Ascending aorta (tissue), 2 donors: Measurements from ENCODE around the gene EVC2. TPM values are rescaled to one million over a fixed set of nuclear protein-coding genes. Genes with fewer than 3 reads are reported as not detected.

Experiments
- DNase-seq, 2 donors: peaks; one replicate each; pipeline ENCODE4 v3.0.0-alpha.2; 2019; ENCODE audit warnings: low spot score in 2 of 2
- H3K27ac ChIP-seq, 2 donors: fragments of 200-600 bp; sonication (generic); one replicate each; pipeline ENCODE4 v1.5.1; 2016 to 2017; ENCODE audit warnings: mild to moderate bottlenecking in 1 of 2
- H3K27me3 ChIP-seq: fragments of 200-600 bp; sonication (generic); one replicate; pipeline ENCODE4 v1.5.1; 2017
- H3K36me3 ChIP-seq, 2 donors: fragments of 200-600 bp; sonication (generic); one replicate each; pipeline ENCODE4 v1.5.1; 2016
- H3K4me1 ChIP-seq, 2 donors: fragments of 200-600 bp; sonication (generic); one replicate each; pipeline ENCODE4 v1.5.1; 2016 to 2017; ENCODE audit warnings: mild to moderate bottlenecking in 1 of 2
- H3K4me3 ChIP-seq, 2 donors: fragments of 200-600 bp; sonication (generic); one replicate each; pipeline ENCODE4 v1.5.1; 2016 to 2017; ENCODE audit warnings: mild to moderate bottlenecking in 1 of 2
- H3K9me3 ChIP-seq, 2 donors: fragments of 200-600 bp; sonication (generic); one replicate each; pipeline ENCODE4 v1.5.1; 2016
- CTCF ChIP-seq, 3 experiments: fragments of 200-600 bp in 2 of 3; fragments of 450-650 bp in 1 of 3; sonication (generic) in 2 of 3; IDR thresholded peaks; one replicate each; pipeline ENCODE4 v1.5.1; 2016 to 2019; ENCODE audit warnings: antibody characterized with exemption in 3 of 3, mild to moderate bottlenecking in 1 of 3, moderate library complexity in 1 of 3
- intact Hi-C: fragments of 100-400 bp; cut with DNase I; formaldehyde crosslinking; loops from one replicate; pipeline ENCODE4 v1.15.1; 2023
- total RNA-seq: library from RNA; depleted of rRNA; stranded (reverse); fragments of >200 nt; gene quantifications from one replicate; pipeline ENCODE4 v1.1.0, GENCODE V29; 2016

The EVC2 gene
- total RNA-seq, 1 donor from 2014 or later = 5.7 TPM

DNA sequence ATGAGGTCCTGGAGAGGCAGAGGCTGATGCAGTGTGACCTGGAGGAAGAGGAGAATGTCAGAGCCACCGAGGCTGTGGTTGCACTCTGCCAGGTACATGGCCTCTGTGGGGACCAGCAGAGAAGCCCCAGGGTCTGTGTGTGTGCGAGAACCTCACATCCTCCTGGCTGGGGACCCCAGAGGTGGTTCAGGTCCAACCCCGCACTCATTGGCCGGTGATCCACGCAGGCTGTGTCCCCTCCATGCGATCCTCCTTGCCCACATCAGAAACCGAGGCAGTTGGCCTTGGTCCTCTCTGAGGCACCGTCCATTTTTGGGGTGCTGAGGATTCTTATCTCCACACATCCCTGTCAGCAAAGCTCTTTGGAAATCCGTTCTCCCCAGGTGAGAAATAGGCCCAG, 47.9 kb upstream of the EVC2 start:
- Histone ChIP-seq H3K4me1 (no peaks in the 10 kb centered on the region), H3K4me3 (no peak overlapping the region), H3K27ac (no peak overlapping the region), H3K27me3 (no peaks in the 10 kb centered on the region), H3K9me3 (no peaks in the 10 kb centered on the region), H3K36me3 (peaks cover 59 to 76% of the 10 kb centered on the region in 2 donors)
- no peak for DNase-seq
- TF ChIP-seq CTCF (IDR thresholded peaks at IDR 0.05) = no peak
- intact Hi-C loops = no loop called here

DNA sequence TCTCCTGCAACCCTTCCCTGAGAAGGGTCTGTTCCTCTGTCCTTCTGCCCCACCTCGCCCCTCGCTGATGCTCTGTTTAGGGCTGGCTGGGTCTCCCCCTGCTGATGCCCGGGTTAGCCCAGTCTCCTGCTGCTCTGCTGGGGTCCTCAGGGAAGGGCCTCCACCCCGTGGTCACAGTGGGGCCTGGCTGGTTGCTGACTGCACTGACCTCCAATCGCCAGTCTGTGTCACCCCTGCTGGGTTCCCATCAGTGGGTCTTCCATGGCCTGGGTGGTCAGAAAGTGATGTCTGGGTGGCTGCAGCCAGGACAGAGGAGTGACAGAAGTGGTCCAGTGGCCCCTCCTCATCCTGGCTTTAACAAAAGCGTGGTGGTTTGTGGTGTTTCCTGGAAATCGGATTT, 47.3 kb upstream of the EVC2 start:
- no peak for TF ChIP-seq CTCF (IDR thresholded peaks at IDR 0.05)
- intact Hi-C loops = no loop called here
- Histone ChIP-seq H3K4me3 (no peak overlapping the region), H3K36me3 (peaks cover 59 to 76% of the 10 kb centered on the region in 2 donors), H3K4me1 (no peaks in the 10 kb centered on the region), H3K9me3 (no peaks in the 10 kb centered on the region), H3K27ac (no peak overlapping the region), H3K27me3 (no peaks in the 10 kb centered on the region)
- no peak for DNase-seq

DNA sequence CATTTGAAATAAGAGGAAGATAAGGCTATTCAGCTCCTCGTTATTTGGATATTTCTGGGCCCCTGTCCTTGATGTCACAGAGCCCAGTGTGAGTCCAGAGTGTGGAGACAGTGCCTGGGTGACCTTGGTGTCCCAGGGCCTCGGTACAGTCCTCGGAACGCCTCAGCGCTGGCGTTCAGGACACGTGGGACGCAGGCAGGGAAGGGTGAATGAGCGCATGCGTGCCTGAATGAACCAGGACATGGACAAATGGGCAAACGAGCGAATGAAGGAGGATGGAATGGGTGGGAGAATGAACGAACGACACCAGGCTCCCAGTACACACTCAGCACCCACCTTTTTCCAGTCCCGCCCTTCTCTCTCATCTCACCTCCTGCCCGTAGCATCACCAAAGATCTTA, 46.8 kb upstream of the EVC2 start:
- intact Hi-C loops = no loop called here
- H3K36me3 ChIP-seq = peaks cover 59 to 81% of the 10 kb centered on the region in 2 donors
- H3K27ac ChIP-seq = no peak overlapping the region
- H3K4me3 ChIP-seq = no peak overlapping the region
- H3K9me3 ChIP-seq = no peaks in the 10 kb centered on the region
- H3K4me1 ChIP-seq = no peaks in the 10 kb centered on the region
- no peaks in the 10 kb centered on the region for H3K27me3 ChIP-seq
- no peak for DNase-seq
- no peak for TF ChIP-seq CTCF (IDR thresholded peaks at IDR 0.05)

- H3K27ac ChIP-seq = no peak overlapping the region
- intact Hi-C loops = no loop called here
- no peak for TF ChIP-seq CTCF (IDR thresholded peaks at IDR 0.05)
- DNase-seq = no peak
- no peaks in the 10 kb centered on the region for H3K27me3 ChIP-seq
- peaks cover 57 to 82% of the 10 kb centered on the region in 2 donors for H3K36me3 ChIP-seq
- no peaks in the 10 kb centered on the region for H3K9me3 ChIP-seq
- H3K4me3 ChIP-seq = no peak overlapping the region
- H3K4me1 ChIP-seq = no peaks in the 10 kb centered on the region
Measured at GRCh38 chr4:5754529-5754881, 46.1 kb upstream of the EVC2 start.

GRCh38 chr4:5753766-5754528, 45.6 kb upstream of the EVC2 start:
- TF ChIP-seq CTCF (IDR thresholded peaks at IDR 0.05) = no peak
- peak in 1 of 2 donors; percentile 63 for DNase-seq
- Histone ChIP-seq H3K4me3 (no peak overlapping the region), H3K27me3 (no peaks in the 10 kb centered on the region), H3K9me3 (no peaks in the 10 kb centered on the region), H3K27ac (peak overlapping the region in 1 of 2 donors; percentile 26), H3K4me1 (no peaks in the 10 kb centered on the region), H3K36me3 (peaks cover 54 to 81% of the 10 kb centered on the region in 2 donors)
- intact Hi-C loops = loop anchor here (2.0 kb wide), 1 partner anchor 37 kb away; no protein-coding TSS in a partner anchor
